Smooth muscle cell (in vitro differentiated cells): ENCODE data around the gene RBM33. TPM values are rescaled to one million over a fixed set of nuclear protein-coding genes. Genes with fewer than 3 reads are reported as not detected.

Experiments
- DNase-seq: peaks from one replicate; lab custom pipeline; 2025; ENCODE audit not compliant: unreplicated experiment; lab: John Stamatoyannopoulos, UW
- H2AFZ ChIP-seq: fragments of 200-600 bp; sonication (generic); 2 replicates; pipeline ENCODE4 v1.6.0; 2016; ENCODE audit warnings: antibody characterized with exemption, low read depth, mild to moderate bottlenecking
- H3F3A ChIP-seq: fragments of 200-600 bp; sonication (generic); 2 replicates; pipeline ENCODE4 v1.6.0; 2017; ENCODE audit warnings: antibody characterized with exemption, low read depth
- H3K27ac ChIP-seq: fragments of 200-600 bp; sonication (generic); 2 replicates; pipeline ENCODE4 v1.5.1; 2016; ENCODE audit warnings: low read depth, mild to moderate bottlenecking
- H3K27me3 ChIP-seq: fragments of 200-600 bp; sonication (generic); 2 replicates; pipeline ENCODE4 v1.6.1; 2016; ENCODE audit warnings: low read depth, mild to moderate bottlenecking
- H3K36me3 ChIP-seq: fragments of 200-600 bp; sonication (generic); 2 replicates; pipeline ENCODE4 v1.5.1; 2016; ENCODE audit warnings: low read depth
- H3K4me1 ChIP-seq: fragments of 200-600 bp; sonication (generic); 2 replicates; pipeline ENCODE4 v1.5.1; 2016; ENCODE audit warnings: low read depth
- H3K4me2 ChIP-seq: fragments of 200-600 bp; sonication (generic); 2 replicates; pipeline ENCODE4 v1.6.0; 2016; ENCODE audit warnings: mild to moderate bottlenecking
- H3K4me3 ChIP-seq: fragments of 200-600 bp; sonication (generic); 2 replicates; pipeline ENCODE4 v1.5.1; 2016; ENCODE audit warnings: mild to moderate bottlenecking
- H3K79me2 ChIP-seq: fragments of 200-600 bp; sonication (generic); 2 replicates; pipeline ENCODE4 v1.6.0; 2016; ENCODE audit warnings: low read depth, mild to moderate bottlenecking
- H3K9ac ChIP-seq: fragments of 200-600 bp; sonication (generic); 2 replicates; pipeline ENCODE4 v1.6.0; 2016; ENCODE audit warnings: low read depth
- H3K9me3 ChIP-seq: fragments of 200-600 bp; sonication (generic); replicated peaks from 2 replicates; pipeline ENCODE4 v1.5.1; 2016; ENCODE audit warnings: low read depth
- H4K20me1 ChIP-seq: fragments of 200-600 bp; sonication (generic); 2 replicates; pipeline ENCODE4 v1.6.0; 2016; ENCODE audit warnings: low read depth
- WGBS: methylation state at CpG from one replicate; pipeline ENCODE4 v1.1.7; 2016; ENCODE audit warnings: low lambda C conversion rate; 5-methylcytosine and 5-hydroxymethylcytosine counted together
- polyA plus RNA-seq: library from polyadenylated mRNA; unstranded; fragments of >200 nt; fragmentation: Nextera tagmentation; extraction: Ambion mirVana; gene quantifications from 2 replicates; pipeline ENCODE4 v1.2.1, GENCODE V29; 2016
- total RNA-seq: library from RNA; depleted of rRNA; stranded (reverse); fragments of >200 nt; gene quantifications from 2 replicates; pipeline ENCODE4 v1.2.3, GENCODE V29; 2014
- TF ChIP-seq, protein P1 (sequence below): fragments of 200-600 bp; sonication (generic); IDR thresholded peaks from 2 replicates; pipeline ENCODE4 v1.5.1; 2017; ENCODE audit warnings: borderline replicate concordance, mild to moderate bottlenecking, antibody characterized with exemption; ENCODE audit not compliant: insufficient read depth, poor library complexity, severe bottlenecking

RBM33 gene
- total and polyA plus RNA-seq, 2 experiments from 2014 or later: 22.5 to 25.3 TPM

DNA sequence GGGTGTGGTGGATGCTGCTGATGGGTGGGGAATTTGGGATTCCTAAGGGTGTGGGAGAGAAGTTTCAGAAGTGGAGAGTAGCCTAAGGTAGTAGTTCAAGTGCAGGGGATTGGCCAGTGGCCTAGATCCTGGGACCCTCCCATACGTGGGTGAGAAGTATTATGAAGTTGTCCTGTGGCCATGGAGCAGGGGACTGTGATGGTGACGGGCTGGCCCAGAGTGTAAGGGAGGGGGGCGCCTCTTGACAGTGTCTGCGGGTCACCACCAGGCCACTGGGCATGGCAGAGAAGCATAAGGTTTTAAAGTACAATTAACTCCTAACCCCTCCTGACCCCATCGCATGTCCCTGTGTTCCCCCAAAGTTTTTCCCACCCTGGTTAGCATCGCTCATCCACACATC lies 70.2 kb downstream of the RBM33 start:
- no peaks in the 10 kb centered on the region for H3F3A ChIP-seq
- H2AFZ ChIP-seq: no peak overlapping the region
- no peak overlapping the region for H3K4me3 ChIP-seq
- H3K4me2 ChIP-seq: no peak overlapping the region
- no peaks in the 10 kb centered on the region for H3K27me3 ChIP-seq
- no peak overlapping the region for H3K9ac ChIP-seq
- H3K4me1 ChIP-seq: no peaks in the 10 kb centered on the region
- peaks cover 46% of the 10 kb centered on the region for H3K79me2 ChIP-seq
- TF ChIP-seq, protein P1, sequence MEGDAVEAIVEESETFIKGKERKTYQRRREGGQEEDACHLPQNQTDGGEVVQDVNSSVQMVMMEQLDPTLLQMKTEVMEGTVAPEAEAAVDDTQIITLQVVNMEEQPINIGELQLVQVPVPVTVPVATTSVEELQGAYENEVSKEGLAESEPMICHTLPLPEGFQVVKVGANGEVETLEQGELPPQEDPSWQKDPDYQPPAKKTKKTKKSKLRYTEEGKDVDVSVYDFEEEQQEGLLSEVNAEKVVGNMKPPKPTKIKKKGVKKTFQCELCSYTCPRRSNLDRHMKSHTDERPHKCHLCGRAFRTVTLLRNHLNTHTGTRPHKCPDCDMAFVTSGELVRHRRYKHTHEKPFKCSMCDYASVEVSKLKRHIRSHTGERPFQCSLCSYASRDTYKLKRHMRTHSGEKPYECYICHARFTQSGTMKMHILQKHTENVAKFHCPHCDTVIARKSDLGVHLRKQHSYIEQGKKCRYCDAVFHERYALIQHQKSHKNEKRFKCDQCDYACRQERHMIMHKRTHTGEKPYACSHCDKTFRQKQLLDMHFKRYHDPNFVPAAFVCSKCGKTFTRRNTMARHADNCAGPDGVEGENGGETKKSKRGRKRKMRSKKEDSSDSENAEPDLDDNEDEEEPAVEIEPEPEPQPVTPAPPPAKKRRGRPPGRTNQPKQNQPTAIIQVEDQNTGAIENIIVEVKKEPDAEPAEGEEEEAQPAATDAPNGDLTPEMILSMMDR: no peak
- H3K36me3 ChIP-seq: peaks cover 10% of the 10 kb centered on the region
- no peaks in the 10 kb centered on the region for H3K9me3 ChIP-seq
- 97% methylated on average over 6 of the region's 6 CpGs for WGBS
- no peak for DNase-seq
- no peak overlapping the region for H3K27ac ChIP-seq
- H4K20me1 ChIP-seq: peaks cover 90% of the 10 kb centered on the region

DNA sequence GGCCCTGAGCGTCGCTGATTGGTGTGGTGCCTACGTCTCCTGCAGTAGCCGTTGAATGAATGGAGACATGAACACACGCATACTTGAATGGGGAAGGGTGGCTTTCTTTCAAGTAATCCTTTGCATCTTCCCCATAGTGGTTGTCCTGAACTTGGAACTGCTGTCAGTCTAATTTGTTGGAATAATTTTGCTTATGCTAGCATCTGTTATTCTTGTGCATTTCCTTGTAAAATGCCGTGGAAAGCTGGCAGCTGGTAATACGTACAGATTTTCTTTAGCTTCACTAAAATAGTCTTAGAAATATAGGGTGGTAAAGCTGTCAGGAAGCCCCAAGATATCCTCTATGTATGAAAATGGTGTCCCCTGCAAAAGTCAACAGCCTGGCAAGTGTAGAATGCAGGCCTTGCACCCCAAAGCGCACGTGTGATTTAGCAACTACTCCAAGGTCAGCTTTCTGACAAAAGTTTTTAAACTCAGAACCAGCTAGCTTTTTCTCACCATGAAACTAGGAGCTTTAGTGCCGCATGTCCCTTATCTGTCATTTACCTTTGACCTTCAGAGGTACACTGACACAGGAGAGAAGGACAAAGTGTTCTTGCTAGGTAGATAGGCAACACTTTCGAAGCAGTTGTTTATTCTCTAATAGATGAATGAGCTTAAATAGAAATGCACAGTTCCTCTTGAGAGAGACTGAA lies 70.8 kb downstream of the RBM33 start:
- no peaks in the 10 kb centered on the region for H3K27me3 ChIP-seq
- H3K36me3 ChIP-seq: peaks cover 10% of the 10 kb centered on the region
- H3K4me1 ChIP-seq: no peaks in the 10 kb centered on the region
- no peak for DNase-seq
- H3K9ac ChIP-seq: no peak overlapping the region
- TF ChIP-seq, protein P1: no peak
- H3K4me2 ChIP-seq: no peak overlapping the region
- H2AFZ ChIP-seq: no peak overlapping the region
- H4K20me1 ChIP-seq: peaks cover 90% of the 10 kb centered on the region
- 97% methylated on average over 11 of the region's 11 CpGs for WGBS
- H3K79me2 ChIP-seq: peaks cover 51% of the 10 kb centered on the region
- no peak overlapping the region for H3K4me3 ChIP-seq
- no peaks in the 10 kb centered on the region for H3F3A ChIP-seq
- no peak overlapping the region for H3K27ac ChIP-seq
- H3K9me3 ChIP-seq: no peaks in the 10 kb centered on the region

DNA sequence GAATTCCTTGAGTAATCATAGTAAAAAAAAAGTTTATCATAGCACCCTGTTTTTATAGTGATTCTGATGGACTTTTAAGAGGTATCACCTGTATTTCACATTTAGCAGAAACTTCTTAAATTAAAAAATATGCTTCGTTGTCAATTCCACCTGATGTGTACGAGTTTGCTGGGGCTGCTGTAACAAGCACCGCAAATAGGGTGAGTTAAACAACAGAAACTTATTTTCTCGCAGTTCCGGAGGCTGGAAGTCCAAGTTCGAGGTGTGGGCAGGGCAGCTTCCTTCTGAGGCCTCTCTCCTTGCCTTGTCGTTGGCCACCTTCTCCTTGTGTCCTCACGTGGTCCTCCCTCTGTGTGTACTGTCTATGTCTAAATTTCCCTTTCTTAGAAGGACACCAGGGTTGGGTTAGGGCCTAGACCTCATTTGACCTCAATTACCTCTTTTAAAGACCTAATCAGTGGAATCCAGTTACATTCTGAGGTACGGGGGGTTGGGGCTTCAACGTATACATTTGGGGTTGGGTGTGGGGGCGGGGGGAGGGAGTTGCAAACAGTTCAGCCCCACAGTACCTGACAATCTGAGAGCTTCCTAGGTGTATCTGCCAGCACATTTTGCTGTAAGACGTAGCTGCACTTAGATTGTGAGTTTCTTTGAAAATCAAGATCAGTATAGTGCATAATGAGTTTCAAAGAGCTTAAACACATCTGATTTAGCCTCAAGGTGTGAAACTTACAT lies 72.7 kb downstream of the RBM33 start:
- H3K36me3 ChIP-seq: peaks cover 5% of the 10 kb centered on the region
- H3K4me3 ChIP-seq: no peak overlapping the region
- H3K27ac ChIP-seq: no peak overlapping the region
- H4K20me1 ChIP-seq: peaks cover 96% of the 10 kb centered on the region
- H3K9me3 ChIP-seq: no peaks in the 10 kb centered on the region
- no peaks in the 10 kb centered on the region for H3K27me3 ChIP-seq
- 90% methylated on average over 12 of the region's 12 CpGs for WGBS
- no peak overlapping the region for H3K4me2 ChIP-seq
- H3F3A ChIP-seq: no peaks in the 10 kb centered on the region
- no peaks in the 10 kb centered on the region for H3K4me1 ChIP-seq
- H3K79me2 ChIP-seq: peaks cover 59% of the 10 kb centered on the region
- DNase-seq: no peak
- TF ChIP-seq, protein P1: no peak
- H3K9ac ChIP-seq: no peak overlapping the region
- no peak overlapping the region for H2AFZ ChIP-seq
